Measurements from ENCODE around the gene CMTR1. TPM values are rescaled to one million over a fixed set of nuclear protein-coding genes. Genes with fewer than 3 reads are reported as not detected.
A peak's percentile ranks its signal among the peaks of the same experiment; 100 is the strongest.

Gene CMTR1
- total RNA-seq, 6 experiments from 2014 or later, result 15.6 to 22.3 (median 16.5) TPM

GRCh38 chr6:37502703-37503291, 69.8 kb downstream of the CMTR1 start:
- intact Hi-C loops (cut with DNase I), result no loop called here
- no peaks in the 10 kb centered on the region for H3K9me3 ChIP-seq
- H3K36me3 ChIP-seq, result no peaks in the 10 kb centered on the region
- no peaks in the 10 kb centered on the region for H3K27me3 ChIP-seq
- H3K27ac ChIP-seq, result peak overlapping the region in 1 of 3 donors; percentile 2
- WGBS (ENCODE audit: insufficient coverage, low coverage, low lambda C conversion rate, missing lambda C conversion rate), result 52% methylated on average over 6 of the region's 7 CpGs
- ATAC-seq, result no peak
- H3K4me1 ChIP-seq, result peaks cover 0 to 7% (median 3%) of the 10 kb centered on the region in 4 donors
- TF ChIP-seq CTCF (IDR thresholded peaks at IDR 0.05) (no peak), POLR2A (IDR thresholded peaks at IDR 0.05) (no peak)
- H3K4me3 ChIP-seq, result no peak overlapping the region
- no peak for DNase-seq

GRCh38 chr6:37503309-37503965, 70.4 kb downstream of the CMTR1 start:
- TF ChIP-seq POLR2A (IDR thresholded peaks at IDR 0.05) (no peak), CTCF (IDR thresholded peaks at IDR 0.05) (no peak)
- no peaks in the 10 kb centered on the region for H3K36me3 ChIP-seq

GRCh38 chr6:37504024-37504423, 71.0 kb downstream of the CMTR1 start:
- intact Hi-C loops (cut with DNase I), result no loop called here
- no peak for ATAC-seq
- no peak for DNase-seq
- Histone ChIP-seq H3K4me1 (peaks cover 0 to 3% (median 1%) of the 10 kb centered on the region in 4 donors), H3K27me3 (no peaks in the 10 kb centered on the region), H3K27ac (no peak overlapping the region), H3K36me3 (no peaks in the 10 kb centered on the region), H3K4me3 (no peak overlapping the region), H3K9me3 (no peaks in the 10 kb centered on the region)
- WGBS (ENCODE audit: insufficient coverage, low coverage, low lambda C conversion rate, missing lambda C conversion rate), result 94% methylated on average over 2 of the region's 2 CpGs
- TF ChIP-seq POLR2A (IDR thresholded peaks at IDR 0.05) (no peak), CTCF (IDR thresholded peaks at IDR 0.05) (no peak)

More at GRCh38 chr6:37503309-37503965, 70.4 kb downstream of the CMTR1 start:
- Histone ChIP-seq H3K27ac (no peak overlapping the region), H3K27me3 (no peaks in the 10 kb centered on the region), H3K4me3 (no peak overlapping the region), H3K9me3 (no peaks in the 10 kb centered on the region), H3K4me1 (peaks cover 0 to 7% (median 3%) of the 10 kb centered on the region in 4 donors)
- intact Hi-C loops (cut with DNase I), result no loop called here
- DNase-seq, result no peak
- WGBS (ENCODE audit: insufficient coverage, low coverage, low lambda C conversion rate, missing lambda C conversion rate), result 50% methylated on average over 3 of the region's 7 CpGs
- no peak for ATAC-seq

GRCh38 chr6:37506479-37506878, 73.5 kb downstream of the CMTR1 start:
- no peak overlapping the region for H3K4me3 ChIP-seq
- intact Hi-C loops (cut with DNase I), result no loop called here
- WGBS (ENCODE audit: insufficient coverage, low coverage, low lambda C conversion rate, missing lambda C conversion rate), result 62% methylated on average over 4 of the region's 4 CpGs

More at GRCh38 chr6:37506479-37506878, 73.5 kb downstream of the CMTR1 start:
- Histone ChIP-seq H3K4me1 (no peaks in the 10 kb centered on the region), H3K36me3 (no peaks in the 10 kb centered on the region), H3K9me3 (no peaks in the 10 kb centered on the region), H3K27me3 (no peaks in the 10 kb centered on the region), H3K27ac (no peak overlapping the region)
- no peak for ATAC-seq
- TF ChIP-seq CTCF (IDR thresholded peaks at IDR 0.05) (no peak), POLR2A (IDR thresholded peaks at IDR 0.05) (no peak)
- no peak for DNase-seq
